ENCODE results near the gene ICE1.
"Not testable (repeated sequence)": the region's sequence is repeated elsewhere in the genome, so short reads cannot be mapped to it uniquely, and the experiment has no call there.

DNA sequence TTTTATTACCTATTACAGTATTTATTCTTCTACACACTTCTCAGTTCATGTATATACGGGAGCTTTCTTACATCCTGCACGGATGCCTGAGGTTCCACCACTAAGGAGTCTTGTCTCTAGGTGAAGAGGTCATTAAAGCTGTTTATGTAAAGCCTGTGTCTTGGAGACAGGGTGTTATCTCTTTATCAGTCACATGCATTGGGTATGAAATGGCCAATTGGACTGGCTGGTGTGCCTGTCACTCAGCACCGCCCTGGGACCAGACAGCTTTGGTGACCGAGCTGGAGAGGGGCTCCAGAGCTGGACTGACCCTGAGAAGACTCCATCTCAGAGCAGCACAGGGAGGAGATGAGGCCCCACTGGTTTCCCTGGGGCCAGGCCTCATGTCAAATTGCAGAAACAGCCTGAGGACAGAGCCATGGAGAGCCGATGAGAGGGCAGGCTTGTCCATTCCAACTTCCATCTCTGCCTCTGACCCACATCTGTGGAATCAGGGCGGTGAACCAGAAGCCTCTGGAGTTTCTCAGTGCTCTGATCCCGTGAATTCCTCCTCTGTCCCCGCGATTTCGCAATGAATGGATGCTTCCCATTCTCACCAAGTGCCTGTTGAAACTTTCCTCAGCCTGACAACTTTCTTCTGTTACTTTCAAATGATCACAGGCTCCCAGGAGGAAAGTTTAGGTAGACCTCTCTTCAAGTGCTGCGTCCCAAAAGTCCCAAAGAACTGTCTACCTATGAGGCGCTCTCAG, 32.2 kb upstream of the ICE1 start:
- not testable (repeated sequence) for TF ChIP-seq EZH2 (IDR thresholded peaks at IDR 0.05); POLR2AphosphoS5 (IDR thresholded peaks at IDR 0.05; ENCODE audit: borderline replicate concordance, low read depth, low read length); FOXP2 (optimal IDR thresholded peaks at IDR 0.05; ENCODE audit: control extremely low read depth, extremely low read length, insufficient read depth)

Measured in SK-N-MC (cell line).